GM13976 (cell line): Measurements from ENCODE around the gene SLC1A3.

Experiments used
- DNase-seq: peaks from one replicate; pipeline ENCODE4 v3.0.0; 2012; ENCODE audit warnings: low spot score
- CTCF ChIP-seq: IDR thresholded peaks from 2 replicates; pipeline ENCODE4 v1.5.1; 2012; ENCODE audit warnings: borderline replicate concordance, mild to moderate bottlenecking; ENCODE audit not compliant: insufficient read depth; ENCODE audit errors: extremely low read depth, missing control alignments, control extremely low read depth
- in situ Hi-C: fragments of 300-500 bp; cut with MboI; formaldehyde crosslinking; loops from one replicate; pipeline ENCODE4 v1.12.0; 2022; ENCODE audit warnings: low sequenced_read_pairs, mixed read lengths, inconsistent platforms; ENCODE audit not compliant: unreplicated experiment

SLC1A3 gene

GRCh38 chr5:36614657-36615308 lies 8.4 kb downstream of the SLC1A3 start:
- no peak for TF ChIP-seq CTCF
- in situ Hi-C loops: no loop called here
- DNase-seq: no peak

DNA sequence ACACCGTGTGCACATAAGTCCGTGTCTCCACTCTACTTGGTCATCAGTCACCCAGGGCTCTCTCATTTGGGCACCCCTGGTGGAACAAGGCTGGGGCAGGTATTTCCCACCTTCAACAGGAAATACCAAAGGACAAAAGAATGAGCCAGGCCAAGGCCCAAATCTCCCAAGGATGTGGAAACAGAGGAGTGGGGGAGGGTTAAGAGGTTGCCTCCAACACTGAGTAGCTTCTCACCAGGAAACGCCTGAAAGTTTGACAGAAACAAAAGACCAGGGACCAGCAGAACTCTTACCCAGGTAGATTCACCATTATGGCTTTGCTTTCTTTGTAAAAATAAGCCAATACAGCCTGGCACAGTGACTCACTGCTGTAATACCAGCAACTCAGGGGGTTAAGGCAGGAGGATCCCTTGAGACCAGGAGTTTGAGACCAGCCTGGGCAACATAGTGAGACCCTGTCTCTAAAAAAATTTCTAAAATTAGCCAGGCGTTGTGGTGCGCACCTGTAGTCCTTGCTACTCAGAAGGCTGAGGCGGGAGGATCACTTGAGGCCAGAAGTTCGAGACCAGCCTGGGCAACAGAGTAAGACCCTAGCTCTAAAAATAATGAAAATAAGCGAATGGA lies 12.7 kb downstream of the SLC1A3 start:
- no peak for TF ChIP-seq CTCF
- in situ Hi-C loops: no loop called here
- no peak for DNase-seq

DNA sequence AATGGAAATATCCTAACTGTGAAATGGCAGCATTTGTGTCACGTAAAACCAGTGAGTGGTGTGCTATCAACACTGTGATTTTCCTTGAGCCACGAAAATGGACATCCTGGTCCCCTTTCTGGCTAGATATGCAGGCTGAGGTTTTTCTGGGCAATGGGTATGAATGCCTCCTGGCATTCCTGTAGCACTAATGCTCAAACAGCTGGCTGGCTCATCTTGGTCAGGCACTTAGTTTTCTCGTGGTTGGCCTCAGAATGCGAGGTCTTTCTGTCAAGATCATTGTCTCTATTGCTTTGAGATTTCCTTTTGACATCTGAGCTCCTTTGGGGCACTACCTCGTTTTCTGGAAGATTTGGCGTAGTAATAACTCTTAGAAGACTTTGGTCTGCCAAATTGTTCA lies 15.6 kb downstream of the SLC1A3 start:
- no peak for TF ChIP-seq CTCF
- in situ Hi-C loops: no loop called here
- no peak for DNase-seq

GRCh38 chr5:36623832-36624231 lies 17.4 kb downstream of the SLC1A3 start:
- in situ Hi-C loops: no loop called here
- TF ChIP-seq CTCF: no peak
- DNase-seq: no peak

DNA sequence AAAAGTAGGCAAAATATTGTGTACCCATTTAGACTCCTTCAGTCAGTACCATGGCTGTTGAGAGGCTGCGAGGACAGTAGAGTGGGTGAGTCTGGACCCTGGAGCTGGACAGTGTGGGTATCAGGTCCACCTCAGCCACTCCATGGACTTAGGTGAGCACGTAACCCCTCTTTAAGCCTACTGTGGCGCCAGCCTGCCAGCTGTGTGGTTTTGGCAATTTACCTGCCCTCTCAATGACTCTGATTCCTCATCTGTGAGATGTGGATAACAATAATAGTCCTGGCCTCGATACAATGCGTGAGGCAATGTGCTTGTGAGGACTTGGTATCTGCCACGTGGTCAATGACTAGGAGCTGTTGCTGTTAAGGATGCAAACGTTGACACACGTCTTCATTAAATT lies 17.9 kb downstream of the SLC1A3 start:
- in situ Hi-C loops: no loop called here
- no peak for TF ChIP-seq CTCF
- no peak for DNase-seq

DNA sequence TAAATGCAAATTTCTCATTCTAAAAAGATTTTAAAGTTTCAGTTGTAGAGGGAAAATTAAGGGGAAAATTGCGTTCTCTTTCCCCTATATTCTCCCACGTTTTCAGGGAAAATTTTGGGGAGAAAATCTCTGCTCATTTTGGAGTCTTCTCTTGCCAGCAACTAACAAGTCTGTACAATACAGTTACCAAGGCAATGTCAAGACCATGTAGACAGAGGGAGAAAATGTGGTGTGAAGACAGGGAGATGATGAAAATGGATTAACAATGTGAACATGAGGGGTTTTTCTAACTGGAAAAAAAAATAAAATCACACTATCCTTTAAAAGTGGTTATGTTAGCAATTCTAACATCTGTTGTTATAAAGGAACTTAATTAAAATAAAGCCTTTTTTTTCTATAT lies 22.3 kb downstream of the SLC1A3 start:
- in situ Hi-C loops: no loop called here
- no peak for DNase-seq
- no peak for TF ChIP-seq CTCF
